ENCODE data around the gene ABCD4. TPM values are rescaled to one million over a fixed set of nuclear protein-coding genes. Genes with fewer than 3 reads are reported as not detected.

The ABCD4 gene
- total RNA-seq, result 10 to 100 TPM; 38.2 to 57.0 (median 54.7) TPM

GRCh38 chr14:74302634-74303569, at the start of gene ABCD4:
Gene ABCD4, minus strand, starts transcription at chr14:74302934. Its CDS starts 22 bp downstream, at chr14:74302912.
- Histone ChIP-seq H3K4me3 (peak within 1 kb of the TSS; percentile 92 to 96 (median 94)), H3K36me3 (no peaks in the 10 kb centered on the region), H3K27me3 (no peaks in the 10 kb centered on the region), H3K9me3 (no peaks in the 10 kb centered on the region), H3K4me1 (no peaks in the 10 kb centered on the region), H3K27ac (peak within 1 kb of the TSS; percentile 85 to 95)
- intact Hi-C loops (cut with DNase I; ENCODE audit: low total_unique reads), result no loop called here
- TF ChIP-seq, protein P1, sequence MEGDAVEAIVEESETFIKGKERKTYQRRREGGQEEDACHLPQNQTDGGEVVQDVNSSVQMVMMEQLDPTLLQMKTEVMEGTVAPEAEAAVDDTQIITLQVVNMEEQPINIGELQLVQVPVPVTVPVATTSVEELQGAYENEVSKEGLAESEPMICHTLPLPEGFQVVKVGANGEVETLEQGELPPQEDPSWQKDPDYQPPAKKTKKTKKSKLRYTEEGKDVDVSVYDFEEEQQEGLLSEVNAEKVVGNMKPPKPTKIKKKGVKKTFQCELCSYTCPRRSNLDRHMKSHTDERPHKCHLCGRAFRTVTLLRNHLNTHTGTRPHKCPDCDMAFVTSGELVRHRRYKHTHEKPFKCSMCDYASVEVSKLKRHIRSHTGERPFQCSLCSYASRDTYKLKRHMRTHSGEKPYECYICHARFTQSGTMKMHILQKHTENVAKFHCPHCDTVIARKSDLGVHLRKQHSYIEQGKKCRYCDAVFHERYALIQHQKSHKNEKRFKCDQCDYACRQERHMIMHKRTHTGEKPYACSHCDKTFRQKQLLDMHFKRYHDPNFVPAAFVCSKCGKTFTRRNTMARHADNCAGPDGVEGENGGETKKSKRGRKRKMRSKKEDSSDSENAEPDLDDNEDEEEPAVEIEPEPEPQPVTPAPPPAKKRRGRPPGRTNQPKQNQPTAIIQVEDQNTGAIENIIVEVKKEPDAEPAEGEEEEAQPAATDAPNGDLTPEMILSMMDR (IDR thresholded peaks at IDR 0.05), result no peak
- TF ChIP-seq POLR2AphosphoS5 (IDR thresholded peaks at IDR 0.05), result peak; percentile 33 to 59 (median 45)
- DNase-seq (ENCODE audit: low spot score in 2 of 2), result peak; percentile 87 to 90

- DNase-seq (ENCODE audit: low spot score in 2 of 2), result no peak
- H3K36me3 ChIP-seq, result no peaks in the 10 kb centered on the region
- TF ChIP-seq, protein P1 (IDR thresholded peaks at IDR 0.05), result no peak
- no peak for TF ChIP-seq POLR2A (IDR thresholded peaks at IDR 0.05)
- no peak for TF ChIP-seq POLR2AphosphoS5 (IDR thresholded peaks at IDR 0.05)
- H3K9me3 ChIP-seq, result no peaks in the 10 kb centered on the region
- no peaks in the 10 kb centered on the region for H3K27me3 ChIP-seq
- H3K4me1 ChIP-seq, result no peaks in the 10 kb centered on the region
- intact Hi-C loops (cut with DNase I; ENCODE audit: low total_unique reads), result loop anchor here (10.0 kb wide), 1 partner anchor 134 kb away; no protein-coding TSS in a partner anchor
- no peak overlapping the region for H3K4me3 ChIP-seq
- no peak overlapping the region for H3K27ac ChIP-seq
These were observed 48.2 kb upstream of the ABCD4 start for GRCh38 chr14:74350928-74351323.

- Histone ChIP-seq H3K4me3 (no peak overlapping the region), H3K36me3 (no peaks in the 10 kb centered on the region), H3K27me3 (no peaks in the 10 kb centered on the region), H3K4me1 (no peaks in the 10 kb centered on the region), H3K9me3 (no peaks in the 10 kb centered on the region), H3K27ac (no peak overlapping the region)
- no peak for DNase-seq (ENCODE audit: low spot score in 2 of 2)
- intact Hi-C loops (cut with DNase I; ENCODE audit: low total_unique reads), result loop anchor here (10.0 kb wide), 1 partner anchor 134 kb away; no protein-coding TSS in a partner anchor
- TF ChIP-seq POLR2A (IDR thresholded peaks at IDR 0.05), result no peak
- TF ChIP-seq, protein P1 (IDR thresholded peaks at IDR 0.05), result no peak
- no peak for TF ChIP-seq POLR2AphosphoS5 (IDR thresholded peaks at IDR 0.05)
These were observed 47.6 kb upstream of the ABCD4 start for GRCh38 chr14:74350211-74350927.

GRCh38 chr14:74349757-74350156, 47.0 kb upstream of the ABCD4 start:
- no peak overlapping the region for H3K27ac ChIP-seq
- no peaks in the 10 kb centered on the region for H3K36me3 ChIP-seq
- TF ChIP-seq POLR2AphosphoS5 (IDR thresholded peaks at IDR 0.05) (no peak), POLR2A (IDR thresholded peaks at IDR 0.05) (no peak)
- TF ChIP-seq, protein P1 (IDR thresholded peaks at IDR 0.05), result no peak
- intact Hi-C loops (cut with DNase I; ENCODE audit: low total_unique reads), result loop anchor here (10.0 kb wide), 1 partner anchor 135 kb away; no protein-coding TSS in a partner anchor
- no peaks in the 10 kb centered on the region for H3K27me3 ChIP-seq
- H3K4me3 ChIP-seq, result no peak overlapping the region
- no peak for DNase-seq (ENCODE audit: low spot score in 2 of 2)
- no peaks in the 10 kb centered on the region for H3K9me3 ChIP-seq
- H3K4me1 ChIP-seq, result no peaks in the 10 kb centered on the region

Measured in breast epithelium (tissue), 4 donors.